Gastrocnemius medialis (tissue), 4 donors: ENCODE data around the gene XRN2.

ENCODE experiments used
- POLR2A ChIP-seq, 2 donors: fragments of 450-650 bp; IDR thresholded peaks; one replicate each; pipeline ENCODE4 v1.6.1; 2017; ENCODE audit warnings: antibody characterized with exemption in 2 of 2, mild to moderate bottlenecking in 2 of 2, moderate library complexity in 2 of 2
- TF ChIP-seq, protein P1 (sequence below), 5 experiments: fragments of 450-650 bp in 3 of 5; fragments of 200-600 bp in 2 of 5; sonication (generic) in 2 of 5; IDR thresholded peaks in 4 of 5; conservative IDR thresholded peaks in 1 of 5; 1 replicate in 4 of 5; 2 replicates in 1 of 5; pipeline ENCODE4 v1.5.1; 2016 to 2019; ENCODE audit warnings: antibody characterized with exemption in 5 of 5, mild to moderate bottlenecking in 3 of 5, moderate library complexity in 3 of 5

- TF ChIP-seq, protein P1, sequence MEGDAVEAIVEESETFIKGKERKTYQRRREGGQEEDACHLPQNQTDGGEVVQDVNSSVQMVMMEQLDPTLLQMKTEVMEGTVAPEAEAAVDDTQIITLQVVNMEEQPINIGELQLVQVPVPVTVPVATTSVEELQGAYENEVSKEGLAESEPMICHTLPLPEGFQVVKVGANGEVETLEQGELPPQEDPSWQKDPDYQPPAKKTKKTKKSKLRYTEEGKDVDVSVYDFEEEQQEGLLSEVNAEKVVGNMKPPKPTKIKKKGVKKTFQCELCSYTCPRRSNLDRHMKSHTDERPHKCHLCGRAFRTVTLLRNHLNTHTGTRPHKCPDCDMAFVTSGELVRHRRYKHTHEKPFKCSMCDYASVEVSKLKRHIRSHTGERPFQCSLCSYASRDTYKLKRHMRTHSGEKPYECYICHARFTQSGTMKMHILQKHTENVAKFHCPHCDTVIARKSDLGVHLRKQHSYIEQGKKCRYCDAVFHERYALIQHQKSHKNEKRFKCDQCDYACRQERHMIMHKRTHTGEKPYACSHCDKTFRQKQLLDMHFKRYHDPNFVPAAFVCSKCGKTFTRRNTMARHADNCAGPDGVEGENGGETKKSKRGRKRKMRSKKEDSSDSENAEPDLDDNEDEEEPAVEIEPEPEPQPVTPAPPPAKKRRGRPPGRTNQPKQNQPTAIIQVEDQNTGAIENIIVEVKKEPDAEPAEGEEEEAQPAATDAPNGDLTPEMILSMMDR (IDR thresholded peaks at IDR 0.05 in 4 of 5, conservative IDR thresholded peaks at IDR 0.05 in 1 of 5) = no peak
- no peak for TF ChIP-seq POLR2A (IDR thresholded peaks at IDR 0.05)
Measured at GRCh38 chr20:21288587-21289370, 14.4 kb upstream of the XRN2 start.
